A549 (cell line): ENCODE data around the gene RNF121. TPM values are rescaled to one million over a fixed set of nuclear protein-coding genes. Genes with fewer than 3 reads are reported as not detected.

ENCODE experiments used
- ATAC-seq, 2 experiments: fragments of 200-7000 bp in 1 of 2; fragments of >200 bp in 1 of 2; cut with Nextera tagmentation in 1 of 2; cut with Tn5 transposase in 1 of 2; 3 replicates each; pipeline versions ENCODE4 v1.8.0 to v1.9.1; 2018 to 2020; ENCODE audit warnings: mild to moderate bottlenecking in 1 of 2, moderate library complexity in 1 of 2
- CTCF ChIA-PET: fragments of 300-600 bp; sonication (Branson Sonifier 250); formaldehyde crosslinking; extraction: SDS; loops from one replicate; lab custom pipeline; 2021; ENCODE audit warnings: antibody characterized with exemption, inconsistent platforms; lab: Yijun Ruan, JAX
- POLR2A ChIA-PET: fragments of 350-600 bp; formaldehyde crosslinking; extraction: SDS; loops from one replicate; lab custom pipeline; 2021; ENCODE audit warnings: antibody characterized with exemption, inconsistent platforms; lab: Yijun Ruan, JAX
- DNase-seq, 2 experiments: peaks; one replicate each; pipeline versions ENCODE4 v3.0.0 to v3.0.0-alpha.2; 2011 to 2016; ENCODE audit warnings: low read depth in 1 of 2, low spot score in 1 of 2
- FAIRE-seq: peaks from 2 replicates; lab custom pipeline; 2011; peaks lifted over from hg19 to GRCh38; lab: Jason Lieb, UNC
- H3K27ac ChIP-seq, 2 experiments: fragments of >200 bp; sonication (Bioruptor Twin); formaldehyde crosslinking; 3 replicates each; pipeline ENCODE4 v1.5.1; 2016 to 2017
- H3K4me1 ChIP-seq: fragments of >200 bp; sonication (Bioruptor Twin); formaldehyde crosslinking; 3 replicates; pipeline ENCODE4 v1.6.1; 2016
- H3K4me2 ChIP-seq: fragments of >200 bp; sonication (Bioruptor Twin); formaldehyde crosslinking; 3 replicates; pipeline ENCODE4 v1.6.1; 2016
- H3K4me3 ChIP-seq: fragments of >200 bp; sonication (Bioruptor Twin); formaldehyde crosslinking; 3 replicates; pipeline ENCODE4 v1.5.1; 2016
- H3K9me3 ChIP-seq: fragments of >200 bp; sonication (Bioruptor Twin); formaldehyde crosslinking; 3 replicates; pipeline ENCODE4 v1.6.1; 2016
- BHLHE40 ChIP-seq: IDR thresholded peaks from 2 replicates; pipeline ENCODE4 v1.6.1; 2012; ENCODE audit warnings: low read depth, low read length, inconsistent platforms
- CBX8 ChIP-seq: fragments of 200-600 bp; sonication (generic); IDR thresholded peaks from 2 replicates; pipeline ENCODE4 v1.6.1; 2016
- CEBPB ChIP-seq, 2 experiments: fragments of >200 bp in 1 of 2; sonication (Bioruptor Twin) in 1 of 2; formaldehyde crosslinking in 1 of 2; IDR thresholded peaks; 2 replicates each; pipeline ENCODE4 v1.6.1; 2012 to 2016
- CHD4 ChIP-seq: fragments of 200-600 bp; sonication (generic); IDR thresholded peaks from 2 replicates; pipeline ENCODE4 v1.6.1; 2016; ENCODE audit warnings: antibody characterized with exemption, mild to moderate bottlenecking, borderline replicate concordance
- EHF ChIP-seq: fragments of 250-450 bp; sonication (Bioruptor Pico); IDR thresholded peaks from 2 replicates; pipeline ENCODE4 v1.5.0; 2020; ENCODE audit warnings: mild to moderate bottlenecking
- EHMT2 ChIP-seq: fragments of 200-600 bp; sonication (generic); IDR thresholded peaks from 2 replicates; pipeline ENCODE4 v1.6.1; 2016; ENCODE audit warnings: antibody characterized with exemption, low read depth, mild to moderate bottlenecking, moderate library complexity
- EP300 ChIP-seq, 2 experiments: fragments of >200 bp; sonication (Bioruptor Twin); formaldehyde crosslinking; IDR thresholded peaks; 2 replicates in 1 of 2; 3 replicates in 1 of 2; pipeline ENCODE4 v1.6.1; 2016 to 2017
- FOSL2 ChIP-seq, 2 experiments: fragments of 450-650 bp in 1 of 2; fragments of >200 bp in 1 of 2; sonication (Bioruptor Twin) in 1 of 2; formaldehyde crosslinking; IDR thresholded peaks; 2 replicates each; pipeline versions ENCODE4 v1.5.0 to v1.6.1; 2016 to 2020; ENCODE audit warnings: mild to moderate bottlenecking in 1 of 2, moderate library complexity in 1 of 2
- GATA3 ChIP-seq: IDR thresholded peaks from 2 replicates; pipeline ENCODE4 v1.6.1; 2012; ENCODE audit warnings: borderline replicate concordance
- HEYL ChIP-seq: fragments of 250-450 bp; sonication (Bioruptor Pico); IDR thresholded peaks from 2 replicates; pipeline ENCODE4 v1.8.0; 2021; ENCODE audit warnings: mild to moderate bottlenecking, moderate library complexity
- HOXA7 ChIP-seq: fragments of 250-450 bp; sonication (Bioruptor Pico); IDR thresholded peaks from 2 replicates; pipeline ENCODE4 v1.5.0; 2020; ENCODE audit warnings: mild to moderate bottlenecking, moderate library complexity
- HOXB13 ChIP-seq: fragments of 250-450 bp; sonication (Bioruptor Pico); IDR thresholded peaks from 2 replicates; pipeline ENCODE4 v1.5.0; 2020; ENCODE audit warnings: low read depth, mild to moderate bottlenecking, moderate library complexity
- HOXB5 ChIP-seq: fragments of 250-450 bp; sonication (Bioruptor Pico); IDR thresholded peaks from 2 replicates; pipeline ENCODE4 v1.5.0; 2020; ENCODE audit warnings: mild to moderate bottlenecking, moderate library complexity
- JUN ChIP-seq, 2 experiments: fragments of >200 bp; sonication (Bioruptor Twin); formaldehyde crosslinking; IDR thresholded peaks; 2 replicates in 1 of 2; 3 replicates in 1 of 2; pipeline ENCODE4 v1.6.1; 2016 to 2017
- JUNB ChIP-seq: fragments of >200 bp; sonication (Bioruptor Twin); formaldehyde crosslinking; IDR thresholded peaks from 2 replicates; pipeline ENCODE4 v1.6.1; 2016
- KDM1A ChIP-seq: fragments of 200-600 bp; sonication (generic); IDR thresholded peaks from 2 replicates; pipeline ENCODE4 v1.6.1; 2016; ENCODE audit warnings: low read depth, mild to moderate bottlenecking
- KDM5A ChIP-seq: fragments of 200-600 bp; sonication (generic); IDR thresholded peaks from 2 replicates; pipeline ENCODE4 v1.6.1; 2016; ENCODE audit warnings: antibody characterized with exemption, mild to moderate bottlenecking
- NFE2L2 ChIP-seq: fragments of 150-350 bp; conservative IDR thresholded peaks from 2 replicates; pipeline ENCODE4 v1.6.1; 2014; ENCODE audit warnings: low read length
- NPAS2 ChIP-seq: fragments of 250-450 bp; sonication (Bioruptor Pico); IDR thresholded peaks from 2 replicates; pipeline ENCODE4 v1.8.0; 2022; ENCODE audit warnings: mild to moderate bottlenecking, moderate library complexity, borderline replicate concordance
- POLR2A ChIP-seq: IDR thresholded peaks from 2 replicates; pipeline ENCODE4 v1.6.1; 2012; ENCODE audit warnings: mild to moderate bottlenecking, low read length
- POLR2AphosphoS2 ChIP-seq: conservative IDR thresholded peaks from 2 replicates; pipeline ENCODE4 v1.6.1; 2012; ENCODE audit warnings: low read length, improper control_type of control experiment, inconsistent platforms
- RAD21 ChIP-seq, 2 experiments: fragments of >200 bp in 1 of 2; sonication (Bioruptor Twin) in 1 of 2; formaldehyde crosslinking in 1 of 2; IDR thresholded peaks in 1 of 2; conservative IDR thresholded peaks in 1 of 2; 2 replicates in 1 of 2; 3 replicates in 1 of 2; pipeline ENCODE4 v1.6.1; 2012 to 2018; ENCODE audit warnings: inconsistent platforms in 1 of 2
- SMC3 ChIP-seq: fragments of >200 bp; sonication (Bioruptor Twin); formaldehyde crosslinking; IDR thresholded peaks from 3 replicates; pipeline ENCODE4 v1.6.1; 2018; ENCODE audit warnings: inconsistent platforms
- SREBF2 ChIP-seq: fragments of 450-650 bp; IDR thresholded peaks from 2 replicates; pipeline ENCODE4 v1.6.1; 2014; ENCODE audit warnings: mild to moderate bottlenecking, moderate library complexity
- TP53 ChIP-seq: fragments of 250-450 bp; sonication (Bioruptor Pico); IDR thresholded peaks from 2 replicates; pipeline ENCODE4 v1.5.0; 2021; ENCODE audit warnings: mild to moderate bottlenecking, moderate library complexity
- ZC3H11A ChIP-seq: fragments of 450-650 bp; IDR thresholded peaks from 2 replicates; pipeline ENCODE4 v1.6.1; 2014; ENCODE audit warnings: antibody characterized with exemption, mild to moderate bottlenecking
- ZFP36 ChIP-seq: fragments of 450-650 bp; IDR thresholded peaks from 2 replicates; pipeline ENCODE4 v1.6.1; 2014; ENCODE audit warnings: borderline replicate concordance; ENCODE audit not compliant: partially characterized antibody
- ZNF302 ChIP-seq: fragments of 250-450 bp; sonication (Bioruptor Pico); IDR thresholded peaks from 2 replicates; pipeline ENCODE4 v1.9.0; 2021; ENCODE audit warnings: inconsistent platforms, mild to moderate bottlenecking, moderate library complexity
- ZSCAN20 ChIP-seq: fragments of 250-450 bp; sonication (Bioruptor Pico); IDR thresholded peaks from 2 replicates; pipeline ENCODE4 v1.8.0; 2022; ENCODE audit warnings: mild to moderate bottlenecking, moderate library complexity
- WGBS: methylation state at CpG from one replicate; pipeline ENCODE4 v1.1.6; 2017; ENCODE audit errors: missing lambda C conversion rate; 5-methylcytosine and 5-hydroxymethylcytosine counted together
- polyA plus RNA-seq, 4 experiments: library from polyadenylated mRNA; depleted of rRNA in 3 of 4; stranded (reverse); fragments of >200 nt; fragmentation: RNase III in 1 of 4; extraction: RNeasy Plus Mini Kit Qiagen cat#74134 plus additional on column Dnase treatment in 1 of 4; gene quantifications; 2 replicates in 3 of 4; 3 replicates in 1 of 4; pipeline ENCODE4 v1.2.3, GENCODE V29; 2011 to 2017
- TF ChIP-seq, protein P1 (sequence below): IDR thresholded peaks from 2 replicates; pipeline ENCODE4 v1.6.1; 2012

RNF121 gene
- polyA plus RNA-seq, 2 of the 4 experiments (the other 2 are of a cell fraction): 79.0 to 102 TPM

DNA sequence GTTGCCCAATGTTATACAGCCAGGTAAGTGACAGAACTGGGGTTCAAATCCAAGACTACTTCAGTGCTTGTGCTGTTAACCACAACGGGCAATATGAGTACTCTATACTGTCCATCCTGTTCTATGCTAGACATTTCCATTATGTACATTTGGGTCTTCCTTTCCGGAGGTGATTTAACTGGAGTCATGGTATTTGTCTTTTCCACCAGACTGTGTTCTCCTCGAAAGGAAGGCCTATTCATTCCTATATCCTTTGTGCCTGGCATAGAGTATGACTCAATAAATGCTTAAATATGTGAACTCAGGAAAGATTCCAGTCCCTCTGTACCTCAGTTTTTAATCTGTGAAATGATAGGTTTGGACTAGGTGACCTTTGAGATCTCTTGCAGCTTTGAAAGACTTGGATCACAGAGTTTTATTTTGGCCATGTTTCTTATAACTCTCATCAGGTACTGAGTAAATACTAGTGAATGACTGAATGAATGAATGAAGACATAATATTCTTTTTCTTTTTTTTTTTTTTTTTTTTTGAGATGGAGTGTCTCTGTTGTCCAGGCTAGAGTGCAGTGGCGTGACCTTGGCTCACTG lies 6.6 kb downstream of the RNF121 start:
- no peak for FAIRE-seq
- Histone ChIP-seq H3K4me3 (no peak overlapping the region), H3K4me2 (peak overlapping the region; percentile 94), H3K9me3 (no peaks in the 10 kb centered on the region), H3K27ac (peak overlapping the region; percentile 76 to 83), H3K4me1 (peaks cover 100% of the 10 kb centered on the region)
- ATAC-seq: no peak
- 62% methylated on average over 4 of the region's 4 CpGs for WGBS
- TF ChIP-seq POLR2AphosphoS2: no peak
- TF ChIP-seq POLR2A: no peak
- no peak for TF ChIP-seq NPAS2 (CRISPR knock-in tag)
- TF ChIP-seq EP300 (IDR thresholded peaks at IDR 0.05): no peak
- no peak for TF ChIP-seq ZC3H11A
- TF ChIP-seq EHMT2: no peak
- TF ChIP-seq ZFP36: no peak
- no peak for TF ChIP-seq ZNF302 (CRISPR knock-in tag)
- no peak for TF ChIP-seq BHLHE40
- TF ChIP-seq HOXA7 (CRISPR knock-in tag): no peak
- POLR2A ChIA-PET: no interaction called here
- CTCF ChIA-PET: interaction anchor here (0.7 kb wide), 1 partner anchor 11 kb away, joined by 3 read pairs; no protein-coding TSS in a partner anchor
- no peak for DNase-seq

DNA sequence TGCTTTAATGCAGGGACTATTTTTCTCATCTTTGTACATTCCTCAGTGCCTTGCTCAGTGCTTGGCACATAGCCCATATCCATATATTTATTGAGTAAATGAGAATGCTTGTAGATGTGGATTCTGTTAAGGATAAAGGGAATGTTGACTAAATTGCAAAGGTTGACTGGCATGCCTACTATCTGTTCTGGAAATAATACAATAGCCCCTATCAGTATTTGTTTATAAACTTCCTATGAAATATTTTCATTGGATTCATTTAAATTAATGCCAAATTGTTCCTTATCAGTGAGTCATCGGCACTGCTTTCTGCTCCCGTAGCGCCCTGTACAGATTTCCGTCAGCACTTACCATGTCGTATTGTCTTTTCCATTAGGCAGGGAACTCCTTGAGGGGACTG lies 8.0 kb downstream of the RNF121 start:
- H3K4me3 ChIP-seq: no peak overlapping the region; the same call in 2 of the 3 replicates
- CTCF ChIA-PET: interaction anchor here (0.6 kb wide), 1 partner anchor 17 kb away, joined by 3 read pairs; no protein-coding TSS in a partner anchor
- peaks cover 99% of the 10 kb centered on the region for H3K4me1 ChIP-seq
- peak in 1 of 2 experiments; percentile 78; a peak in 3 of 6 replicates for ATAC-seq
- no peak for TF ChIP-seq SREBF2
- 0 out of 5 replicates have a peak, but pooled peaks of 1 of the 2 experiments have one; percentile 19 for TF ChIP-seq JUN (IDR thresholded peaks at IDR 0.05)
- no peak for TF ChIP-seq HEYL (CRISPR knock-in tag)
- TF ChIP-seq CBX8: no peak
- TF ChIP-seq CEBPB (IDR thresholded peaks at IDR 0.05): peak in 1 of 2 experiments; percentile 22; a peak in 1 of 4 replicates
- 0 out of 5 replicates have a peak, but pooled peaks of 1 of the 2 experiments have one; percentile 1 for TF ChIP-seq RAD21 (conservative IDR thresholded peaks at IDR 0.05 in 1 of 2, IDR thresholded peaks at IDR 0.05 in 1 of 2)
- 0 out of 2 replicates have a peak, but pooled peaks have one; percentile 28 for TF ChIP-seq FOSL2 (IDR thresholded peaks at IDR 0.05)
- TF ChIP-seq FOSL2 (CRISPR knock-in tag; IDR thresholded peaks at IDR 0.05): peak; percentile 85
- TF ChIP-seq GATA3: peak; percentile 92; the same call in 1 of the 2 replicates
- TF ChIP-seq CHD4: no peak
- peak in 1 of 2 experiments; percentile 40; a peak in 1 of 5 replicates for TF ChIP-seq EP300 (IDR thresholded peaks at IDR 0.05)
- no peak for TF ChIP-seq ZSCAN20 (CRISPR knock-in tag)
- peak; percentile 62 for TF ChIP-seq JUNB
- TF ChIP-seq, all 56 proteins: peak for 7
- WGBS: 6% methylated on average over 5 of the region's 5 CpGs
- FAIRE-seq (no peak), DNase-seq (peak in 1 of 2 experiments; percentile 75)
- H3K9me3 ChIP-seq: no peaks in the 10 kb centered on the region
- H3K4me2 ChIP-seq: peak overlapping the region; percentile 94
- peak overlapping the region; percentile 76 to 83 for H3K27ac ChIP-seq
- POLR2A ChIA-PET: no interaction called here

GRCh38 chr11:71937826-71938225 lies 9.0 kb downstream of the RNF121 start:
- WGBS: 96% methylated on average over 1 of the region's 1 CpG
- H3K4me1 ChIP-seq: peaks cover 93% of the 10 kb centered on the region
- TF ChIP-seq HOXA7 (CRISPR knock-in tag) (no peak), POLR2AphosphoS2 (no peak), CHD4 (no peak), ZNF302 (CRISPR knock-in tag) (no peak), EHF (CRISPR knock-in tag) (no peak), KDM1A (no peak), SMC3 (no peak), KDM5A (no peak), HOXB5 (CRISPR knock-in tag) (no peak), EHMT2 (no peak), NFE2L2 (no peak), TP53 (CRISPR knock-in tag) (no peak), HOXB13 (no peak)
- TF ChIP-seq, protein P1, sequence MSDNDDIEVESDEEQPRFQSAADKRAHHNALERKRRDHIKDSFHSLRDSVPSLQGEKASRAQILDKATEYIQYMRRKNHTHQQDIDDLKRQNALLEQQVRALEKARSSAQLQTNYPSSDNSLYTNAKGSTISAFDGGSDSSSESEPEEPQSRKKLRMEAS: no peak
- TF ChIP-seq, all 56 proteins: peak for 0
- ATAC-seq (no peak), DNase-seq (no peak), FAIRE-seq (no peak)
- Histone ChIP-seq H3K9me3 (no peaks in the 10 kb centered on the region), H3K4me3 (no peak overlapping the region), H3K27ac (peak overlapping the region; percentile 76 to 83), H3K4me2 (peak overlapping the region; percentile 94)
- ChIA-PET POLR2A (interaction anchor here (0.7 to 1.4 kb wide), 2 partner anchors 9 to 1997 kb away, joined by 5 to 8 read pairs; partner anchors contain the start of genes RNF121 and XNDC1N), CTCF (interaction anchor here (0.6 to 3.0 kb wide), 3 partner anchors 8 to 39 kb away, joined by 3 to 8 read pairs (median 3); partner anchors contain the start of gene XNDC1N)
